Measurements from ENCODE around the gene SLC25A47.

SLC25A47 gene

GRCh38 chr14:100332071-100332639 is 9.0 kb downstream of the SLC25A47 start:
- H3K9me2 ChIP-seq (ENCODE audit: low read depth, low read length), result no peaks in the 10 kb centered on the region
- no peaks in the 10 kb centered on the region for H3K9me3 ChIP-seq (ENCODE audit: low read length)
- H3K4me1 ChIP-seq (ENCODE audit: insufficient read depth, low read length, severe bottlenecking), result no peaks in the 10 kb centered on the region
- no peak overlapping the region for H3K4me3 ChIP-seq (ENCODE audit: low read depth, low read length, poor library complexity, severe bottlenecking)
- peaks cover 5% of the 10 kb centered on the region; the same call in 1 of the 2 replicates for H3K27me3 ChIP-seq (ENCODE audit: insufficient read depth, low read length)
- no peak for TF ChIP-seq EZH2 (IDR thresholded peaks at IDR 0.05; ENCODE audit: borderline replicate concordance, low read length)
- TF ChIP-seq, protein P1, sequence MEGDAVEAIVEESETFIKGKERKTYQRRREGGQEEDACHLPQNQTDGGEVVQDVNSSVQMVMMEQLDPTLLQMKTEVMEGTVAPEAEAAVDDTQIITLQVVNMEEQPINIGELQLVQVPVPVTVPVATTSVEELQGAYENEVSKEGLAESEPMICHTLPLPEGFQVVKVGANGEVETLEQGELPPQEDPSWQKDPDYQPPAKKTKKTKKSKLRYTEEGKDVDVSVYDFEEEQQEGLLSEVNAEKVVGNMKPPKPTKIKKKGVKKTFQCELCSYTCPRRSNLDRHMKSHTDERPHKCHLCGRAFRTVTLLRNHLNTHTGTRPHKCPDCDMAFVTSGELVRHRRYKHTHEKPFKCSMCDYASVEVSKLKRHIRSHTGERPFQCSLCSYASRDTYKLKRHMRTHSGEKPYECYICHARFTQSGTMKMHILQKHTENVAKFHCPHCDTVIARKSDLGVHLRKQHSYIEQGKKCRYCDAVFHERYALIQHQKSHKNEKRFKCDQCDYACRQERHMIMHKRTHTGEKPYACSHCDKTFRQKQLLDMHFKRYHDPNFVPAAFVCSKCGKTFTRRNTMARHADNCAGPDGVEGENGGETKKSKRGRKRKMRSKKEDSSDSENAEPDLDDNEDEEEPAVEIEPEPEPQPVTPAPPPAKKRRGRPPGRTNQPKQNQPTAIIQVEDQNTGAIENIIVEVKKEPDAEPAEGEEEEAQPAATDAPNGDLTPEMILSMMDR (IDR thresholded peaks at IDR 0.05; ENCODE audit: low read length), result no peak
- H4K20me1 ChIP-seq (ENCODE audit: insufficient read depth, low read length), result no peaks in the 10 kb centered on the region
- no peak overlapping the region for H2AFZ ChIP-seq (ENCODE audit: low read length)
- no peak overlapping the region for H3K9ac ChIP-seq (ENCODE audit: low read length)
- no peaks in the 10 kb centered on the region for H3K79me2 ChIP-seq (ENCODE audit: insufficient read depth, low read length)
- no peak overlapping the region for H3K27ac ChIP-seq (ENCODE audit: low read depth, low read length, poor library complexity, severe bottlenecking)
- H3K4me2 ChIP-seq (ENCODE audit: low read length), result no peak overlapping the region
- no peaks in the 10 kb centered on the region for H3F3A ChIP-seq (ENCODE audit: insufficient read depth, low read length)
- H3K36me3 ChIP-seq (ENCODE audit: insufficient read depth, low read length), result no peaks in the 10 kb centered on the region; the same call in 1 of the 2 replicates

GRCh38 chr14:100332797-100333196 is 9.7 kb downstream of the SLC25A47 start:
- no peaks in the 10 kb centered on the region for H3K4me1 ChIP-seq (ENCODE audit: insufficient read depth, low read length, severe bottlenecking)
- peaks cover 5% of the 10 kb centered on the region; the same call in 1 of the 2 replicates for H3K27me3 ChIP-seq (ENCODE audit: insufficient read depth, low read length)
- H3F3A ChIP-seq (ENCODE audit: insufficient read depth, low read length), result no peaks in the 10 kb centered on the region
- no peaks in the 10 kb centered on the region; the same call in 1 of the 2 replicates for H3K36me3 ChIP-seq (ENCODE audit: insufficient read depth, low read length)
- no peak for TF ChIP-seq EZH2 (IDR thresholded peaks at IDR 0.05; ENCODE audit: borderline replicate concordance, low read length)
- TF ChIP-seq, protein P1 (IDR thresholded peaks at IDR 0.05; ENCODE audit: low read length), result no peak
- no peak overlapping the region for H3K4me3 ChIP-seq (ENCODE audit: low read depth, low read length, poor library complexity, severe bottlenecking)
- no peak overlapping the region for H3K9ac ChIP-seq (ENCODE audit: low read length)
- no peak overlapping the region for H3K27ac ChIP-seq (ENCODE audit: low read depth, low read length, poor library complexity, severe bottlenecking)
- H4K20me1 ChIP-seq (ENCODE audit: insufficient read depth, low read length), result no peaks in the 10 kb centered on the region
- H3K9me2 ChIP-seq (ENCODE audit: low read depth, low read length), result no peaks in the 10 kb centered on the region
- H3K79me2 ChIP-seq (ENCODE audit: insufficient read depth, low read length), result no peaks in the 10 kb centered on the region
- no peak overlapping the region for H3K4me2 ChIP-seq (ENCODE audit: low read length)
- no peaks in the 10 kb centered on the region for H3K9me3 ChIP-seq (ENCODE audit: low read length)
- no peak overlapping the region for H2AFZ ChIP-seq (ENCODE audit: low read length)

- H3K9me3 ChIP-seq (ENCODE audit: low read length), result no peaks in the 10 kb centered on the region
- H3K4me3 ChIP-seq (ENCODE audit: low read depth, low read length, poor library complexity, severe bottlenecking), result no peak overlapping the region
- H3K9ac ChIP-seq (ENCODE audit: low read length), result no peak overlapping the region
- no peaks in the 10 kb centered on the region for H3F3A ChIP-seq (ENCODE audit: insufficient read depth, low read length)
- H3K4me1 ChIP-seq (ENCODE audit: insufficient read depth, low read length, severe bottlenecking), result no peaks in the 10 kb centered on the region
- H3K27me3 ChIP-seq (ENCODE audit: insufficient read depth, low read length), result peaks cover 5% of the 10 kb centered on the region; the same call in 1 of the 2 replicates
- no peaks in the 10 kb centered on the region for H3K79me2 ChIP-seq (ENCODE audit: insufficient read depth, low read length)
- no peak overlapping the region for H3K27ac ChIP-seq (ENCODE audit: low read depth, low read length, poor library complexity, severe bottlenecking)
- no peaks in the 10 kb centered on the region for H3K9me2 ChIP-seq (ENCODE audit: low read depth, low read length)
- H3K36me3 ChIP-seq (ENCODE audit: insufficient read depth, low read length), result no peaks in the 10 kb centered on the region; the same call in 1 of the 2 replicates
- no peaks in the 10 kb centered on the region for H4K20me1 ChIP-seq (ENCODE audit: insufficient read depth, low read length)
- H2AFZ ChIP-seq (ENCODE audit: low read length), result no peak overlapping the region
- TF ChIP-seq, protein P1 (IDR thresholded peaks at IDR 0.05; ENCODE audit: low read length), result no peak
- TF ChIP-seq EZH2 (IDR thresholded peaks at IDR 0.05; ENCODE audit: borderline replicate concordance, low read length), result no peak
- H3K4me2 ChIP-seq (ENCODE audit: low read length), result no peak overlapping the region
Measured at GRCh38 chr14:100333311-100333710, 10.2 kb downstream of the SLC25A47 start.
